HT1080 (cell line): ENCODE results near the gene P4HA1. TPM values are rescaled to one million over a fixed set of nuclear protein-coding genes. Genes with fewer than 3 reads are reported as not detected.
A peak's percentile ranks its signal among the peaks of the same experiment; 100 is the strongest.

Experiments used
- DNase-seq: peaks from one replicate; pipeline ENCODE4 v3.0.0-alpha.2; 2015; ENCODE audit warnings: low read depth
- total RNA-seq: library from RNA; depleted of rRNA; stranded (reverse); fragments of >200 nt; shearing (Covaris generic); gene quantifications from 2 replicates; pipeline ENCODE4 v1.2.3, GENCODE V29; 2014

The P4HA1 gene
- total RNA-seq, 1 experiment from 2014 or later, result 25.2 TPM

DNA sequence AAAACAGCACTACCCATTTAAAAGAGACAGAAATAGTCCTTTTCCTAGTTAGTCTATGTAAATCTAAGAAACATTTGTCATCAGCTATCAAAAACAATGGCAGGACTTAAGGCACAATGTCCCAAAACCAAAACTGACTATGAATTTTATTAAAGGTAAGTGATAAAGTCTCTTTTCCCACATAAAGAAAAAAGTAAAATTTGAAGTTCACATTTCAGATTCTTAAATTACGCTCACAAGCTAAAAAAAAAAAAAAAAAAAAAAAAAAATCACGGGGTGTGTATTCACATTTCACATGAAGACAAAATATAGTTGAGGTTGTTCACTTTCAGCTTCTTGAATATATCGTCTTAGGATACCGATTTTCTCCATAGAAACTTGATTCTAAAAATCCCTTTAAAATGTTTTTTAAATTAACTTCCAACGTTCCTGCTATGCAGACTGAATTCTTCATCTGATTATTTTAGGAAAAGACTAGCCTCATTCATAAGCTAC lies 1.6 kb downstream of the P4HA1 start:
- no peak for DNase-seq

DNA sequence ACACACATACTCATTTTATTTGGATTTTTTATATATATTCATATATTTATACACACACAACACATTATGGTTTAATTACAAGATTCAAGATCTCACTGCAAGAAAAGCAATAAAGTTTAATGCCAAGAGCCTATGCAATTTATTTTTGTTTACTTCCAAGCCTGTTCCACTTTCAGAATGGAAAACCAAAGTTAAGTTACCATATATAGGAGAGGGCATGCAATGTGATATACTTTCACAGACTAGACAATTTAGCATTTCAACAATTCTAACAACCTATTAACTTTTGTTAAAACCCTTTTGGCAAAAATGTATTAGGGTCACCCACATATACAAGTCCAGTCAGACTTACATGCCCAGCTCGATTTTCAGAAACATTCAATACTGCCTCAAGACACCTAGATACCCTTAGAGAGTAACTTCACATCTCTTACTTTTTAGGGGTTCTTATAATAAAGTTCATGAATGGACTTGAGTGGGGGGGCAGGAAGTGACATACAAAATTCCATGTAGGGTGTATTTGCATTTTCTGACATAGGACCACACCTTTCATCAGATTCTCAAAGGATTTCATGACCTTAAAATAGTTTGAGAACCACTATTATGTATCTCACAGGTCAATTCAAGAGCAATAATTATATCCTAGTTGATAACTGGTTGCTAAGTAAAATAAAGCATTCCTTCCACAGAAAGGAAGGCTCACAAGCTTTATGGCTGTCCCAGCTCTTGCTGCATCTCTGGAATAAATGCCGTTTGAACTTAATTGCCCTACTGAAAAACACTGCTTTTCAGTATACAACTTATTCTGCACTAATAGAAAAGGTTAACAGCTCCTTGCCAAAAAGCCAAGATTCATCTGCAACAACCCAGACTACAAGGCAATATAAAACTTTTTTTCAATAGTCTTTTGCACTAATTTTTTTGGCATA lies 2.5 kb downstream of the P4HA1 start:
- DNase-seq, result no peak

DNA sequence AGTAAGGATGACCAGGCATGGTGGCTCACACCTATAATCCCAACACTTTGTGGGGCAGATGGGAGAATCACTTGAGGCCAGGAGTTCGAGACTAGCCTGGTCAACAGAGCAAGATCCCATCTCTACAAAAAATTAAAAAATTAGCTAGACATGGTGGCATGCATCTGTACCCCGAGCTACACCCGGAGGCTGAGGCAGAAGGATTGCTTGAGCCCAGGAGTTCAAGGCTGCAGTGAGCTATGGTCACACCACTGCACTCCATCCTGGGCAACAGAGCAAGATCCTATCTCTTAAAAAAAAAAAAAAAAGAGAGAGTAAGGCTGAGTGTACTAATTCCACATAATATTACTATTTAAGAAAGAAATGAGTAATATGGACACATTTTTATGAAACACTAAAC lies 3.8 kb downstream of the P4HA1 start:
- no peak for DNase-seq

DNA sequence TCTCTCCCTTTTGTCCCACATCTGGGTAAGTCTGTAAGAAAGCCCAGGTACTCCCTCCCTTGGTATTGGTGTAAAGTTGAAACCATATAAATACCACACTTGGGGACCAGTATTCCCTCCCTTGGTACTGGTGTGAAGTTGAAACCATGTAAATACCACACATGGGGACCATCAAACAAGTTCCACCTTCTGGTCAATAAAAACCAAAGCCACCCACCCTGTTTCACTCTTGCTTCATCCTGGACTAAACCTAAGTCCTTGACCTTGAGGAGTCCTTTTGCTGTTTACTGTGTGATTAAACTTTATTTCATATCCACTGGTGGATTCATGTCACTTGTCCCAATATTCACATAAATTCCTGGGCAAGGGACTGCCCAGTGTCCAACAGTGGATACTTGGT lies 8.4 kb downstream of the P4HA1 start:
- no peak for DNase-seq

DNA sequence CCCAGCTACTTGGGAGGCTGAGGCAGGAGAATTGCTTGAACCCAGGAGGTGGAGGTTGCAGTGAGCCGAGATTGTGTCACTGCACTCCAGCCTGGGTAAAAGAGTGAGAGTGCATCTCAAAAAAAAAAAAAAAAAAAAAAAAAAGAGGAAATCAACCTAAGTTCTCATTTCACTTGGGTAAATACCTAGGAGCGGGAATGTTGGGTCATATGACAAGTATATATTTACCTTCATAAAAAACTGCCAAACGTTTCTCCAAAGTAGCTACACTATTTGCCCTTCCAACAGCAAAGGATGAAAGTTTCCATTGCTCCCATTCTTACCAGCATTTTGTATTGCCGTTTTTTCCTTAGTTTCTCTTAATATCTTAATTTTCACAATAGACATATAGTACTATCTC lies 9.8 kb downstream of the P4HA1 start:
- no peak for DNase-seq

DNA sequence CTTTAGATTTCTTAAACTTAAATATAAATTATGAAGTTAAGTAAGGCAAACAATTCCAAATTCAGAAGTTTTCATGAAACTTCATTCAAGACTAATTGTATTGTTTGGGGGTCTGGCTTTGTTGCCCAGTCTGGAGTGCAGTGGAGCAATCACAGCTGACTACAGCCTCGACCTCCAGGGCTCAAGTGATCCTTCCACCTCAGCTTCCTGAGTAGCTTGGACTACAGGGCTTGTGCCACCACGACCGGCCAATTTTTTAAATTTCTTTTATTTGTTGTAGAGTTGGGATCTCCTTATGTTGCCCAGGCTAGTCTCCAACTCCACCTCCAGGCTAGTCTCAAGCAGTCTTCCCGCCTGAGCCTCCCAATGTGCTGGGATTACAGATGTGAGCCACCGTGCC lies 12.5 kb downstream of the P4HA1 start:
- no peak for DNase-seq

DNA sequence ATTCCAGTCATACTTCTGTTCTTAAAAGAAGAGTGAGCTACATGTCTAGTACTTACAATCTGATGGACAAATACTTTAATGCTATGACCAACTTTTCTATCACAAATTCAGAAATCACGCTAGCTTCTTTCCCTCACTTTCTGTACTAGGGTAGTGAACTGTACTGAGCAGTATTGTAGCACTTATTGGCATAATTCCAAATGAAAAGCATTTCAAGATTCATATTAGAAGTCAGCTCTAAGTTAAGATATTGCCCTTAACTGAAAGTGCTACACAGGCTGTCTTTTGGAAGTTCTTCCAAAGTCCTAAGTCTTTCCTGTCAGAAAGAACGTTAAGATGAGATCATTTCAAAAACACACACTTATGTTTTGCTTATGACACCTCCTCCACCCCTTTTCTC lies 13.4 kb downstream of the P4HA1 start:
- DNase-seq, result no peak

DNA sequence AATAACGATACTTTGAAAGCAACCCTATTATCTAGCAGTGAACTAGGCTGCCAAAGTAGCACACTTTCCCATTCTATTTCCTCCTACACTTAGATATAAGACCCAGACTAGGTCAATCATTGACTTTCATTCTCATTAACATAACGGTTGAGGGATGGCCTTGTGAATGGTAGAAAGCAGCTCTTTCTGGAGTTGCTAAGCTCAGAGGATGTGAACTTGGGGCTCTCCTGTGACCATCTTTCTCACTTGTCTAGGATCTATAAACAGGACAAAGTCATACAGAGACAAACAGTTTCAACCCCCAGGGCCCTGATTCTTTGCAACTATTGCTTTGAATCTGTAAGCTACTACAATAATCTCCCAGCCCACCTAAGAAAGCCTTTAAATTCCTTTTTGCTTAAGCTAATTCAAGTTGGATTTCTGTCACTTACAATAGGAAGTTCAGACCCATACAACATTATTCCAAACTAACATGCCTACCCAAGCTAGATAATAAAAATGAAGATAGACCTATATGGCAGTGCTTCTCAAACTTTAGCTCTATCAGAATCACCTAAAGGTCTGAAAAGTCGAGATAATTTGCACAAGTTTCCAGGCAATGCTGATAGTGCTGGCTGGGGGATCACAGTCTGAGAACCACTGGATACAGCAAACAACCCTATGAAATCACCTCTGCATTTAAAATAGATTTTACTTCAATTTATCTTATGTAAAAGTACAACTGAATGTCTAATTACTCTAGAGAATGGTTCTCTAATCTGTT lies 16.7 kb downstream of the P4HA1 start:
- DNase-seq, result no peak

DNA sequence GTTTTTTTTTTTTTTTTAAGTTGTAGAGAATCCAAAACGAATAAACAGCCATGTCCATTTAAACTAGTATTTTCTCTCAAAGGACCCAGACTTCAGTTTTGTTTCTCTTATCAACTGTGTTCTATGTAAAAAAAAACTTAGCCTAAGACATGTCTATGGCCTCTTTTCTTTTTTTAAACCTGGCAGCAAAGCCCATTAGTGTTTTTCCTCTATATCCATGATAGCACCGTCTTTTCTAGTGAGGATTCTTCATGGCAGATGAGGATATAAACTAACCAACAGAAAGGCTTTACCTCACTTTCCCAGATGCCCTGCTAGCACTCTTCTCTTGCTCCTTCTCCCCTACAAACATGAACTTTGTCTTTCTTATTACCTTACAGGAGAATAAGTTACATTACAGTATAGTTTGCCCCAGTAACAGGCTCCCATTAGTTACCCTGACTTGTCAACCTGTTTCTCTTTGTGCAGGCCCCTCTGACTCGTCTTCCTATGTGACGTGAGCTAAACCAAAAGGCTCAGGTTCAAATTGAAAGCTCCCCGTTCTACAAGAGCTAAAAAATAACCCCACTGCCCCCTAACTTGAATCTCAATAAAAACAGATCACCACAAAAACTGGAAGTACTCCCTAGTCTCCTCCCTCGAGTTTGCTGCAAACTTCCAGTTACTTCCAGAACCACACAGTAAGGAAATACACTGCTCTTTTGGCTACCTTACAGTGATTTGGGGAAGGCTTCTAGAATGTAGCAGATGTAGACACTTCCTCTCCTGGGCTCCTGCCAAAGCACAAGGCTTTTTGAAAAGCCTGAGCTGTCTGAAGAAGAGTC lies 20.1 kb downstream of the P4HA1 start:
- DNase-seq, result peak; percentile 47

DNA sequence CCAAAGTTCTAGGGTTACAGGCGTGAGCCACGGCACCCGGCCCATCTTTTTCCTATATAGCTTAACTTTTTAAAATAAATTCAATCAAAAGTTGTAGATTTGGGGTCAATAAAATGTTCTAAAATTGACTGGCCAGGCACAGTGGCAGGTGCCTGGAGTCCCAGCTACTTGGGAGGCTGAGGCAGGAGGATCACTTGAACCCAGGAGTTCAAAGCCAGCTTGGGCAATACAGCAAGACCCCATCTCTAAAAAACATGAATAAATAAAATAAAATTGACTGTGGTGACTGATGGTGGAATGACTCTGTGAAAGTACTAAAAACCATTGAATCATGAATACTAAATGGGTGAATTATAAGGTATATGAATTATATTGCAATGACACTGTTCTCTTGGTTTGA lies 20.8 kb downstream of the P4HA1 start:
- DNase-seq, result no peak

DNA sequence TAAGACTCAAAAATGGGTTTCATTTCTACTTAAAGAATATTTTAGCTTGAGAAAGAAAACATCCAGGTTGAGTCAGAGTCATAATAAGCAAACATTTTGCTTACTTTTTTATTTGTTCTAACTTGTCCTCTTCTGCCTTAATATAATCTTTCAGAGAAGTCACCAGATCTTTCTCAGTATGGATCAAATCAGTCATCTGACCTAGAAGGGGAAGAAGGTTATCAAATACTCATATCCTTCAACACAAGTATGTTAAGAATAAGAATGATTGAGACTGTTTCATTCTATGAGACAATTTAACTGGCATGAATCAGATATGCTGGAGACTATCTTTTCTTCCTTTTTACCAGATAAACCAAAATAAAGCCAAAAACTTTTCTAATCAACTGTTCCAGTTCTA lies 23.0 kb downstream of the P4HA1 start:
- DNase-seq, result no peak

DNA sequence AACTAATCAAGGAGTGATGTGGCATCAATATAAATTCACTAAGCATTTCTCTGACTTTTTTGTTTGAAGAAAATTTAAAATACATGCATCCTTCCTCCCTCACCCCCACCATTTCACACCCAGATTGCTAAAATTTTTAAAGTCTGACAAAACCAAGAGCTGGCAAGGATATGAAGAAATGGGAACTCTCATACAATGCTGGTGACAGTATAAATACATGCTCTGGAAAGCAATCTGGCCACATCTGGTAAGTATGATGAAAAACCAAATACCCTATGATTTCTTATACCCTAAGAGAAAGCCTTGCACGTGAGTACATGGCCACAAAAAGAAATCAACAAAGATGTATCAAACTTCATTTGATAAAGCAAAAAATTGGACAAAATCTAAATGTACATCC lies 31.2 kb downstream of the P4HA1 start:
- no peak for DNase-seq

DNA sequence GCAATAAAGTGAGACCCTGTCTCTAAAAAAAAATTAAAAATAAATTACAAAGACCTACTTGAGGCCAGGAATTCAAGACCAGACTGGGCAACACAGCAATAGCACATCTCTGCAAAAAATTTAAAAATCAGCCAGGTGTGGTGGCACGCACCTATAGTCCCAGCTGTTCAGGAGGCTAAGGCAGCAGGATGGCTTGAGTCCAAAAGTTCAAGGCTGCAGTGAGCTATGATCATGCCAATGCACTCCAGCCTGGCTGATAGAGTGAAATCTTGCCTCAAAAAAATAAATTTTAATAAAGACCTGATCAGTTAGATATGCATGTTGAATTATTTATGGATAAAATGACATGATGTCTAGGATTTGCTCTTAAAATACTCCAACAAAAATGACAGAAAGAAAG lies 34.9 kb downstream of the P4HA1 start:
- no peak for DNase-seq

DNA sequence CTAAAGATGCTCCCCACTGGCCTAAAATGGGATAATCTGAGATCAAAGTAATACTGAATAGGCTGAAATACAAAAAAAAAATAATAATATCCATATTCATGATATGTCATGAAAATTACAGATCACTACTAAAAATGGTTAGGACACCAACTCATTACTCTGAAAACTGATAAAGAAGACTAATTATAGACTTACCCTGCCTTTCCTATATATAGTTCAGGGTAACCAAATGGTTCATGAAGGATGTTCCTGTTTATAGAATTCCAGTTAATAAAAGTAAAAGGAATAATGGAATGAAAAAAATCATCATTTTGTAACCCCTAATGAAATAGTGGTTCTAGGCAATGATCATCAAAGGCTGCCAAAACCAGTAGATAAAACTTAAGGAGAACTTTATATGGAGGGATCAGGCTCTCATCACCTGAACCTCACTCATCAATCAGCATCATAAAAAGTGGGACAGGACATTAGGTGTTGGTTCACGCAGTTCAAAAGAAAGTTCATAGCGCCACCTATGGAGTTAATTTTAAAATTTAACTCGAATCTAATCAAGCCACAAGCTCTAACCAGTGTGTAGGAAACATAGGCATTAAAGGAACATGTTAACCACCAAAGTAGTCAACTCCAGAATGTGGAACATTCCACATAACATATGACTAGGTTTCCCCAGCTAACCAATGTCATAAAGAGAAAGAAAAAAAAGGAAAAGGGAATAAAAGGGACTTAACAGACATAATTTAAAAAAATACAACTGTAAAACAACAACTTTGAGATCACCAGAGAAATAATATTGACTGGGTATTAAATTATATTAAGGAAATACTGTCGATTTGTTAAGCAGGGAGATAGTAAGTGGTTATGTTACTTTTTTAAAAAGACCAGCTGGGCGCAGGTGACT lies 35.7 kb downstream of the P4HA1 start:
- DNase-seq, result peak; percentile 46

DNA sequence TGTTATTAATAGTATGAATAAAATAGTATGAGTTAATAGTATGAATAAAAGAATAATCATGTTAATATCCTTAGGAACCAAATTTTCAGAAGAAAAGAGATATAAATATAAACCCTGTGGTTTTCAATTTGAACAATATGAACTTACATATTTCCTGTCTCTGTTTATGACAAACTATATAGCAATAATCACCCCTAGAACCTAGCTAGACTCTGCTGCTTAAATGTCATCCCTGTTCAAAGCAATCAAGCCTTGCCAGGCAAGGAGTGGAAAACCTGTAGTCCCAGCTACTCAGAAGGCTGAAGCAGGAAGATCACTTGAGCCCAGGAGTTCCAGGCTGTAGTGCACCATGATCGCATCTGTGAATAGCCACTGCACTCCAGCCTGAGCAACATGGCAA lies 36.5 kb downstream of the P4HA1 start:
- no peak for DNase-seq

DNA sequence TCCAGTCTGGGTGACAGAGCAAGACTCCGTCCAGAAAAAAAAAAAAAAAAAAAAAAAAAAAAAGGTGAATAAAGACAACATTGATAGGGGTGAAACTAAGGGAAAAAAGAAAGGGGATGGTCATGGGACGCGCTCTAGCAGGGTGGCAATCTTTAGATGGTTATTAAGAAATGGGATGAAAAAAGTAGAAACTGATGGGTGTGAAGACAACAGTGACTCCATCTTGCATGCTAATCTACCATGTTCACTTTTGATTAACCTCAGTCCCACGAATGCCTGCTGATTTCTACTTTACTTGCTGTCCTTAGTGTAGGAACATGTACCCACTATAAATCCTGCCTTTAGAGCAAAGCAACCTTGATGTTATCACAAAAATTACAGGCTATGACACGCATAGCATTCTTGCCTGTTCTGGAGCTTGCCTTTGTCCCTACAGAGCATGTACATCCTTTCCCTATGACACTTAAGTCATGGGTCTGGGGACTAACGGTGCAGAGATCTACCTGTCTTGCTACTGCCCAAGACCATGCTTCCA lies 38.5 kb downstream of the P4HA1 start:
- no peak for DNase-seq

DNA sequence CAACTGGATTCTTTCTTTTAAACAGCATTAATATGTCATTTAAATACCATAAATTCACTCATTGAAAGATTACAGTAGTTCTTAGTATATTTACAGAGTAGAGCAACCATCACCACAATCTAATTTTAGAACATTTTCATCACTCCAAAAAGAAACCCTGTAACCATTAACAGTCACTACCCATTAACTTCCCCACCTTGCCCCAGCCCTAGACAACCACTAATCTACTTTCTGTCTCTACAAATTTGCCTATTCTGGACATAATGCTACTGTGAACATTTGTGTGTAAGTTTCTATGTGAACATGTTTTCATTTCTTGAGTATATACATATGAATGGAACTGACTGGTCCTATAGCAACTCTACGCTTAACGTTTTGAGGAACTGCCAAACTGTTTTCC lies 42.4 kb downstream of the P4HA1 start:
- DNase-seq, result no peak

DNA sequence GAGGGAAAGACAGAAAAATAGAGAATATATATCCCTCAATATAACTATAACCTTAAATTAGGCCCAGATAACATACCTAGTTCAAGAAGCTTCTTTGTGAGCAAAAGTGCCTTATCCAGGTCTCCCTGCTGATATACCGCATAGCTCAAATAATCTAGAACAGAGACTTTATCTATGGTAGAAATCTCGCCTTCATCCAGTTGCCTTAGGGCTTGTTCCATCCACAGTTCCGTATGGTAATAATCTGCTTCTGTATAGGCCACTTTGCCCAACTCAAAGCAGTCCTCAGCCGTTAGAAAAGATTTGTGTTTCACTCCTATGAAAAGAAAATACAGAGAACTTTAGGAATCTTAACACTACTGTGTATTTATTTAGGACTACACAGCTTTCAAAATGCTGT lies 43.4 kb downstream of the P4HA1 start:
- DNase-seq, result no peak

DNA sequence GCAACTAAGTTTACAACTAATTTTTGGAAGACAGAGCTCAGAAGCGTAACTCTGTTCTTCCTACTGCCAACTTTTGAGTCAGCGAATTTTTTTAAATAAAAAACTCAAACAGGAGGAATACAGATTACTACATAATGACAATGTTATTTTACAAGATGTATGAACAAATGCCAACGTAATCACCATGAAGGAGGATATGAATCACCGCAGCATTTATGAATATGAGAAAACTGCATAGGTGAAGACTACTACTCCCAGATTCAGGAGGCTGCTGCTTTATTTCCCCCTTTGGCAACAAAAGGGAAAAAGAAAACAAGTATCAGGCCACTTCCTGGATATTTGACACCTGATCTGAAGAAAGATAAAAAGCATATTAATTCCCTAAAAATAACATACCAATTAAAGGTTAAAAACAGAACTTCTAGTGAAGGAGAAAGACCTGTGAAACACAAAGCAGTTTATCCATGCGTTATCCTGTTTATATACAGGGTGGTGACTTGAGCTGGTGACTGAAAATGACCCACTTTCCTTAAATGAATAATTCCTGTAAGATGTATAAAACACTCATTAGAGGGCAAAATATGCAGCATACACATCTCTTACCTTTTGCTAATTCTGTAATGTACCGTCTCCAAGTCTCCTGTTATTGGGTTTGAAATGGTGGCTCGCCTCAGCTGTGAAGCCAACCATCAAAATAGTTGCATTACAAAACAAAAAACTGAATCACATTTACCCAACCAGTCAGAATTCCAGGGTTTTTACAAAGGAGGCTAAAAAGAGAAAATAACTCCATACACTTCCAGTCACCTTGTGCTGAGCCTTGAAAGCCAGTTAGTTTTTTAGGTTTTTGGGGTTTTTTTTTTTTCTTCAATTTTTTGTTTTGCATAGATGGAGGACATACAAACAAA lies 52.0 kb downstream of the P4HA1 start:
- DNase-seq, result peak; percentile 84
